Measurements from ENCODE around the gene TIGD1. TPM values are rescaled to one million over a fixed set of nuclear protein-coding genes. Genes with fewer than 3 reads are reported as not detected.

Gene TIGD1
- polyA plus RNA-seq (2013, experiment 1 of 2): 4.2 TPM
- 5.3 TPM for polyA plus RNA-seq (2013, experiment 2 of 2)

DNA sequence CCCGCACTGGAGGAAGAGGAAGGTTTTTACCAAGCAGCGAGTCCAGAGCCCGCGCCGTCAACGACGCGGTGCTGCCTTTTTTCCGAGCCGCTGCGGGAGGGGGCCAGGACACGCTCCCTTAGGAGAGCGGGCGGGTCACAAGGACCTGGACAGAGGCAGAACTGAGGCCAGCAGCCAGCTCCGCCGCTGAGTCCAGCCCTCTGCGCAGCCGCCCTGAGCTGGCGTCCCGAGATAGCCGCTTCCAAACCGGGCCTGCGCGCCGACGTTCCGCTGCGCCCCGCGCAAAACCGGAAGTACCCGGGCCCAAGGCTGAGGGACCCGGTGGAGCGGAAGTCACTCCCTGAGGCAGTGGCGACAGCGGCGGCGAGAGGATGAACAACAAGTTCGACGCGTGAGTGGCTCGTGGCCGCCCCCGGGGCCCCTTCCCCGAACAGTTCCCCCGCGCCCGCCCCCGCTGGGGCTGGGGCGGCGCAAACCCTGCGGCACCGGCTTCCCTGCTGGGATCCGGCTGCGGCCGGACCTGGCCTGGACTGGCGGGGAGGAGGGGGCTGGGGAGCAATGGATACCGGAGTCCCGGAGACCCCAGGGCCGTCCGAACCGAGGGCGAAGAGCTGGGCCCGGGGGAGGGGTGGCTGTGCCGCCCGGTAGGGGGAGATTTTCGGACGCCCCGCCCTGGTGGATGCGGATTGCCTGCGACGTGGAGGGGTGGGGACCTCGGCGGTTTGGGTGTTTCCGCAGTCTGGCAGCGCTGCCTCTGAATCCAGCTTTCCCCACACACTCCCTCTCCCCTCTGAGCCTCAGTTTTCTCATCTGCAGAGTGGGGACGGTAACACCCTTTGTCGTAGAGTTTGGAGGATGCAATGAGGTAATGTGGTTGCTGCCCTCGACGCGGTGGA is at the start of gene TIGD1, which contains the start of gene EIF4E2:
TSS of gene TIGD1 (minus strand) at position 204 of the 896 bp plus-strand sequence. CDS start 675 bp downstream, outside the sequence.
TSS of gene EIF4E2 (plus strand) at position 336 of the 896 bp plus-strand sequence. CDS start at position 372, 36 bp downstream.
- WGBS, 2 experiments (ENCODE audit: insufficient coverage in 2 of 2): 0 to 1% methylated on average over 49 to 63 of the region's 81 CpGs
- Histone ChIP-seq H3K4me3 (ENCODE audit: extremely low read depth, insufficient read depth, low read length, poor library complexity, severe bottlenecking) (peak within 1 kb of the TSS; percentile 80), H3K9me3 (ENCODE audit: control insufficient read depth, low read length) (no peaks in the 10 kb centered on the region), H3K27ac (ENCODE audit: low read depth, low read length, severe bottlenecking) (peak within 1 kb of the TSS; percentile 99), H3K36me3 (ENCODE audit: control insufficient read depth, insufficient read depth, low read length) (peaks cover 60% of the 10 kb centered on the region), H3K4me1 (ENCODE audit: control insufficient read depth, insufficient read depth, low read length, poor library complexity, severe bottlenecking) (peaks cover 2% of the 10 kb centered on the region)

DNA sequence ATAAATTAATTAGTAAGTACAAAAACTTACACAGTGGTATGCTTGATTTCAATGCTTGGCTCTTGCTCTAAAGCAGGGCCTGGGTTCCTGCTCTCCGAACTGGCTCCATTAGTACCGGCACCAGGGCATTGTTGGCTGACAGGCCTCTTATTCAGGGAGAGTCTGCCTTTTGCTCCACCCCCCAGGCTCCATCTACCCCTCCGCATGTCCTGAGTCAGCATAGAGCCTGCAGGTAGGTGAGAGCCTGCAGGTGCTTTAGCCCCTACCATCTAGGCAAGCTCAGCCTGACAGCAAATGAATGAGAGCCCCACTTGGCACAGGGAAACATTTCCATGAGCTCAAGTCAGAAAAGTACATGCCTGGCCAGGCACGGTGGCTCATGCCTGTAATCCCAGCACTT is 47.9 kb upstream of the TIGD1 start:
- Histone ChIP-seq H3K27ac (ENCODE audit: low read depth, low read length, severe bottlenecking) (no peak overlapping the region), H3K36me3 (ENCODE audit: control insufficient read depth, insufficient read depth, low read length) (no peaks in the 10 kb centered on the region), H3K4me1 (ENCODE audit: control insufficient read depth, insufficient read depth, low read length, poor library complexity, severe bottlenecking) (no peaks in the 10 kb centered on the region), H3K4me3 (ENCODE audit: extremely low read depth, insufficient read depth, low read length, poor library complexity, severe bottlenecking) (no peak overlapping the region), H3K9me3 (ENCODE audit: control insufficient read depth, low read length) (no peaks in the 10 kb centered on the region)
- 90 to 94% methylated on average over 3 to 4 of the region's 4 CpGs for WGBS, 2 experiments (ENCODE audit: insufficient coverage in 2 of 2)

- WGBS, 2 experiments (ENCODE audit: insufficient coverage in 2 of 2): 71 to 81% methylated on average over 6 of the region's 7 CpGs
- Histone ChIP-seq H3K9me3 (ENCODE audit: control insufficient read depth, low read length) (no peaks in the 10 kb centered on the region), H3K27ac (ENCODE audit: low read depth, low read length, severe bottlenecking) (no peak overlapping the region), H3K4me3 (ENCODE audit: extremely low read depth, insufficient read depth, low read length, poor library complexity, severe bottlenecking) (no peak overlapping the region), H3K36me3 (ENCODE audit: control insufficient read depth, insufficient read depth, low read length) (no peaks in the 10 kb centered on the region), H3K4me1 (ENCODE audit: control insufficient read depth, insufficient read depth, low read length, poor library complexity, severe bottlenecking) (no peaks in the 10 kb centered on the region)
These were observed 47.2 kb upstream of the TIGD1 start for GRCh38 chr2:232597362-232598079.

DNA sequence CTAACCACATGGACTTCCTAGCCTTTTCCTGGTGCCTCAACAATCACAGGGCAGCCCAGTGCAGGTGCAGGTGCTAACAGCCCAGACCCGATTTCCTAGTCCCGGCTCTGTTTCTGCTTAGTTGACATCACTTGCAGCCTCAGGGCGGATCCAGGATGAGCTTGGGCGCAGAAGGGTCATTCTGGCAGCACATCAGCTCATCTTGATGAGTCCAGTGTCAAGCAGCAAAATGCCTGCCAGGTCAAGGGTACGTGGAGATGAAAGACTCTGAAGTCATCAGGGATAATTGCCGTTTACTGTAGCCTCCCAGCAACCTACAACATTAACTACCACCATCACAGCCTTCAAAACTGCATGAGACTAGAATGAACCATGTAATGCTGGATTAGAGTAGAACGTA is 43.6 kb upstream of the TIGD1 start:
- Histone ChIP-seq H3K4me3 (ENCODE audit: extremely low read depth, insufficient read depth, low read length, poor library complexity, severe bottlenecking) (no peak overlapping the region), H3K27ac (ENCODE audit: low read depth, low read length, severe bottlenecking) (no peak overlapping the region), H3K9me3 (ENCODE audit: control insufficient read depth, low read length) (no peaks in the 10 kb centered on the region), H3K4me1 (ENCODE audit: control insufficient read depth, insufficient read depth, low read length, poor library complexity, severe bottlenecking) (no peaks in the 10 kb centered on the region), H3K36me3 (ENCODE audit: control insufficient read depth, insufficient read depth, low read length) (no peaks in the 10 kb centered on the region)
- WGBS, 2 experiments (ENCODE audit: insufficient coverage in 2 of 2): 80 to 90% methylated on average over 3 to 4 of the region's 7 CpGs

DNA sequence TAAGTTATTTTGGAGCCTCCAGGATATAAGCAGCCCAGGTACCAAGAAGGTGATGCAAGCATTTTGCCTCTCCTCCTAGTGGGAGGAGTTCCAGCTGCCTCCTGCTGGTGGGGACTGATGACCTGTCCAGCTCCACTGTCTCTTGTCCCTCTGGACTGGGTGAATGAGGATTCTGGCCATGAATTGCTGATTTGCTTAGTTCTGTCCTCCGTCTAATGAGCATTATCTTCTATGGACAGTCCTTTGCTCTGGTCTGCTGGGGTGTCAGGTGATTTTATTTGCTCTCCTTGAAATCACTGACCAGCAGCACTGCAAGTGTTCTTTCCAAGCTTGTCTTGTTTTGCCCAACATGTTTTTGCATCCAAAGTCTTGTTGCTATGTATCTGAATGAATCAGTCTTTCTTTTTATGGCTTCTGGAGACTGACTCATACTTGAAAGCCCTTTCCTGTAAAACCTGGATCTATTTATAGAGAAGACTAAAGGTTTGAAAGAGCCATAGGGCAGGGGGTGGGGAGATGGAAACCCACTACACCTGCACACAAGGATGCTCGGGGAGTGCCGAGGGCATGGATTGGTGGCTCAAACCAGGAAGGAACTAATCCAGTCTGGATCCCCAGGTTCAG is 42.5 kb upstream of the TIGD1 start:
- 88% methylated on average over 3 of the region's 3 CpGs; no CpG with 5 or more reads in 1 of the 2 experiments for WGBS, 2 experiments (ENCODE audit: insufficient coverage in 2 of 2)
- H3K4me3 ChIP-seq (ENCODE audit: extremely low read depth, insufficient read depth, low read length, poor library complexity, severe bottlenecking): no peak overlapping the region
- no peaks in the 10 kb centered on the region for H3K9me3 ChIP-seq (ENCODE audit: control insufficient read depth, low read length)
- H3K4me1 ChIP-seq (ENCODE audit: control insufficient read depth, insufficient read depth, low read length, poor library complexity, severe bottlenecking): no peaks in the 10 kb centered on the region
- no peaks in the 10 kb centered on the region for H3K36me3 ChIP-seq (ENCODE audit: control insufficient read depth, insufficient read depth, low read length)
- peak overlapping the region; percentile 10 for H3K27ac ChIP-seq (ENCODE audit: low read depth, low read length, severe bottlenecking)

- no peak overlapping the region for H3K4me3 ChIP-seq (ENCODE audit: extremely low read depth, insufficient read depth, low read length, poor library complexity, severe bottlenecking)
- peaks cover 3% of the 10 kb centered on the region for H3K36me3 ChIP-seq (ENCODE audit: control insufficient read depth, insufficient read depth, low read length)
- H3K27ac ChIP-seq (ENCODE audit: low read depth, low read length, severe bottlenecking): no peak overlapping the region
- no peaks in the 10 kb centered on the region for H3K4me1 ChIP-seq (ENCODE audit: control insufficient read depth, insufficient read depth, low read length, poor library complexity, severe bottlenecking)
- WGBS, 2 experiments (ENCODE audit: insufficient coverage in 2 of 2): 94% methylated on average over 13 to 15 of the region's 18 CpGs
- H3K9me3 ChIP-seq (ENCODE audit: control insufficient read depth, low read length): no peaks in the 10 kb centered on the region
These were observed 38.6 kb upstream of the TIGD1 start for GRCh38 chr2:232588680-232589585.

- H3K4me1 ChIP-seq (ENCODE audit: control insufficient read depth, insufficient read depth, low read length, poor library complexity, severe bottlenecking): no peaks in the 10 kb centered on the region
- H3K4me3 ChIP-seq (ENCODE audit: extremely low read depth, insufficient read depth, low read length, poor library complexity, severe bottlenecking): no peak overlapping the region
- H3K36me3 ChIP-seq (ENCODE audit: control insufficient read depth, insufficient read depth, low read length): peaks cover 9% of the 10 kb centered on the region
- H3K9me3 ChIP-seq (ENCODE audit: control insufficient read depth, low read length): no peaks in the 10 kb centered on the region
- WGBS, 2 experiments (ENCODE audit: insufficient coverage in 2 of 2): 95 to 97% methylated on average over 7 to 8 of the region's 8 CpGs
- no peak overlapping the region for H3K27ac ChIP-seq (ENCODE audit: low read depth, low read length, severe bottlenecking)
These were observed 37.7 kb upstream of the TIGD1 start for GRCh38 chr2:232588031-232588430.

DNA sequence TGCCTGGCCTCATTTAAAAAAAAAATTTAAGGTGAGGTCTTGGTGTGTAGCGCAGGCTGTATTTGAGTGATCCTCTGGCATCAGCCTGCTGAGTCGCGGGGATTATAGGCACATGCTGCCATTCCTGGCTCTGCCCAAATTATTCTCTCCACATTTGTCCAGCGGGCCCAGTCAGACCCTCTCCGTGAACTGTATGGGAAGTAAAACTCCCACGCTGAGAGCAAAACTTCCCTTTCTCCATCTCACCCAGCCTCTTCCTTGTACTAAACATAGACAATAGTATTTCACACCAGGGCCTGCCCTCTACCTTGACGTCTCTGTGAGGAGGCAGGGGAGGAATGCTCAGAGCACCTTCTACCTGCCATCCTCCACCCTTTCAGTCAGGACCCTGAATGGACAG is 37.2 kb upstream of the TIGD1 start:
- Histone ChIP-seq H3K36me3 (ENCODE audit: control insufficient read depth, insufficient read depth, low read length) (peaks cover 11% of the 10 kb centered on the region), H3K9me3 (ENCODE audit: control insufficient read depth, low read length) (no peaks in the 10 kb centered on the region), H3K27ac (ENCODE audit: low read depth, low read length, severe bottlenecking) (no peak overlapping the region), H3K4me1 (ENCODE audit: control insufficient read depth, insufficient read depth, low read length, poor library complexity, severe bottlenecking) (no peaks in the 10 kb centered on the region), H3K4me3 (ENCODE audit: extremely low read depth, insufficient read depth, low read length, poor library complexity, severe bottlenecking) (no peak overlapping the region)
- WGBS, 2 experiments (ENCODE audit: insufficient coverage in 2 of 2): 87 to 92% methylated on average over 2 to 4 of the region's 7 CpGs

GRCh38 chr2:232586943-232587505 is 36.7 kb upstream of the TIGD1 start:
- Histone ChIP-seq H3K4me1 (ENCODE audit: control insufficient read depth, insufficient read depth, low read length, poor library complexity, severe bottlenecking) (no peaks in the 10 kb centered on the region), H3K4me3 (ENCODE audit: extremely low read depth, insufficient read depth, low read length, poor library complexity, severe bottlenecking) (no peak overlapping the region), H3K27ac (ENCODE audit: low read depth, low read length, severe bottlenecking) (no peak overlapping the region), H3K9me3 (ENCODE audit: control insufficient read depth, low read length) (no peaks in the 10 kb centered on the region), H3K36me3 (ENCODE audit: control insufficient read depth, insufficient read depth, low read length) (peaks cover 16% of the 10 kb centered on the region)
- 89% methylated on average over 2 of the region's 5 CpGs; no CpG with 5 or more reads in 1 of the 2 experiments for WGBS, 2 experiments (ENCODE audit: insufficient coverage in 2 of 2)
